Measurements from ENCODE around the gene PLD1.

DNA sequence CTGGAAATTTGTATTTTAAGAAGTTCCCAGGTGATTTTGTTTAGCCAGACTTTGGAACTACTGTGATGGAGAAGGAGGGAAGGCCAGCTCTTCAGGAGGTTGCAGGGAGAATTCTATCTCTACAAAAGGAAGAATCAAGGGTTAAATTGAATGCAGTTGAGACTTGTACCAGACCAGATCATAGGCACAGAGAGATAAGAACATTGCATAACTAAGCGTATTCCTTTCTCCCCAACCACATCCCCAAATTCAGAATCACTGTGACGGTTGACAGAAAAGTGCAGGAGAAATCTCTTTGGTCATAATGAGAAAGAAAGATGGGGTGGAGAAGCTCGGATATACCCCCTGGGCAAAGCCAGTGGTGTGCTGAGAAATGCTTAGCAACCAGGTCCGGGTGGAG, 7.2 kb downstream of the PLD1 start:
- TF ChIP-seq POU2F2 (IDR thresholded peaks at IDR 0.05; ENCODE audit: borderline replicate concordance, low read depth, low read length) (no peak), JUND (IDR thresholded peaks at IDR 0.05; ENCODE audit: low read depth, low read length) (no peak), CTCF (IDR thresholded peaks at IDR 0.05 in 2 of 3, conservative IDR thresholded peaks at IDR 0.05 in 1 of 3; ENCODE audit: control insufficient read depth in 2 of 3, extremely low read depth in 1 of 3, insufficient read depth in 1 of 3, low read depth in 3 of 3, low read length in 3 of 3) (no peak), SREBF2 (IDR thresholded peaks at IDR 0.05; ENCODE audit: low read length) (no peak)

Data from GM12878 (cell line).